A549 (cell line): ENCODE measurements around the gene ITIH6.

Source experiments
- BCL3 ChIP-seq: fragments of >200 bp; sonication (Bioruptor Twin); formaldehyde crosslinking; IDR thresholded peaks from 3 replicates; pipeline ENCODE4 v1.6.1; 2016
- CBX2 ChIP-seq: fragments of 200-600 bp; sonication (generic); IDR thresholded peaks from 2 replicates; pipeline ENCODE4 v1.6.1; 2016; ENCODE audit warnings: low read depth, mild to moderate bottlenecking, borderline replicate concordance
- CTCF ChIP-seq: fragments of >200 bp; sonication (Bioruptor Twin); formaldehyde crosslinking; IDR thresholded peaks from 3 replicates; pipeline ENCODE4 v1.5.1; 2016
- EHMT2 ChIP-seq: fragments of 200-600 bp; sonication (generic); IDR thresholded peaks from 2 replicates; pipeline ENCODE4 v1.6.1; 2016; ENCODE audit warnings: antibody characterized with exemption, low read depth, mild to moderate bottlenecking, moderate library complexity
- HDAC2 ChIP-seq: fragments of 200-600 bp; sonication (generic); IDR thresholded peaks from 2 replicates; pipeline ENCODE4 v1.6.1; 2016
- HMGXB4 ChIP-seq: fragments of 250-450 bp; sonication (Bioruptor Pico); IDR thresholded peaks from 2 replicates; pipeline ENCODE4 v1.5.0; 2021; ENCODE audit warnings: mild to moderate bottlenecking, moderate library complexity, borderline replicate concordance
- NR3C1 ChIP-seq: fragments of >200 bp; sonication (Bioruptor Twin); formaldehyde crosslinking; IDR thresholded peaks from 3 replicates; pipeline ENCODE4 v1.6.1; 2017
- POLR2A ChIP-seq: IDR thresholded peaks from 2 replicates; pipeline ENCODE4 v1.6.1; 2012; ENCODE audit warnings: mild to moderate bottlenecking, low read length
- TF ChIP-seq, protein P1 (sequence below): fragments of 450-650 bp; IDR thresholded peaks from 2 replicates; pipeline ENCODE4 v1.6.1; 2014; ENCODE audit warnings: antibody characterized with exemption

- TF ChIP-seq POLR2A, result no peak
- no peak for TF ChIP-seq CBX2
- TF ChIP-seq HDAC2, result no peak
- no peak for TF ChIP-seq NR3C1
- TF ChIP-seq EHMT2, result no peak
- no peak for TF ChIP-seq CTCF
- TF ChIP-seq, protein P1, sequence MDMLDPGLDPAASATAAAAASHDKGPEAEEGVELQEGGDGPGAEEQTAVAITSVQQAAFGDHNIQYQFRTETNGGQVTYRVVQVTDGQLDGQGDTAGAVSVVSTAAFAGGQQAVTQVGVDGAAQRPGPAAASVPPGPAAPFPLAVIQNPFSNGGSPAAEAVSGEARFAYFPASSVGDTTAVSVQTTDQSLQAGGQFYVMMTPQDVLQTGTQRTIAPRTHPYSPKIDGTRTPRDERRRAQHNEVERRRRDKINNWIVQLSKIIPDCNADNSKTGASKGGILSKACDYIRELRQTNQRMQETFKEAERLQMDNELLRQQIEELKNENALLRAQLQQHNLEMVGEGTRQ, result no peak
- TF ChIP-seq HMGXB4 (CRISPR knock-in tag), result no peak
- no peak for TF ChIP-seq BCL3
Measured at GRCh38 chrX:54786967-54787366, 11.1 kb downstream of the ITIH6 start.
